Fibroblast of skin of right biceps (primary cell): ENCODE measurements around the gene SCYL3.
"Not testable (repeated sequence)": the region's sequence is repeated elsewhere in the genome, so short reads cannot be mapped to it uniquely, and the experiment has no call there.

ENCODE experiments used
- DNase-seq: peaks from one replicate; pipeline ENCODE4 v3.0.0-alpha.2; 2013

SCYL3 gene, protein sequence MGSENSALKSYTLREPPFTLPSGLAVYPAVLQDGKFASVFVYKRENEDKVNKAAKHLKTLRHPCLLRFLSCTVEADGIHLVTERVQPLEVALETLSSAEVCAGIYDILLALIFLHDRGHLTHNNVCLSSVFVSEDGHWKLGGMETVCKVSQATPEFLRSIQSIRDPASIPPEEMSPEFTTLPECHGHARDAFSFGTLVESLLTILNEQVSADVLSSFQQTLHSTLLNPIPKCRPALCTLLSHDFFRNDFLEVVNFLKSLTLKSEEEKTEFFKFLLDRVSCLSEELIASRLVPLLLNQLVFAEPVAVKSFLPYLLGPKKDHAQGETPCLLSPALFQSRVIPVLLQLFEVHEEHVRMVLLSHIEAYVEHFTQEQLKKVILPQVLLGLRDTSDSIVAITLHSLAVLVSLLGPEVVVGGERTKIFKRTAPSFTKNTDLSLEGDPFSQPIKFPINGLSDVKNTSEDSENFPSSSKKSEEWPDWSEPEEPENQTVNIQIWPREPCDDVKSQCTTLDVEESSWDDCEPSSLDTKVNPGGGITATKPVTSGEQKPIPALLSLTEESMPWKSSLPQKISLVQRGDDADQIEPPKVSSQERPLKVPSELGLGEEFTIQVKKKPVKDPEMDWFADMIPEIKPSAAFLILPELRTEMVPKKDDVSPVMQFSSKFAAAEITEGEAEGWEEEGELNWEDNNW

DNA sequence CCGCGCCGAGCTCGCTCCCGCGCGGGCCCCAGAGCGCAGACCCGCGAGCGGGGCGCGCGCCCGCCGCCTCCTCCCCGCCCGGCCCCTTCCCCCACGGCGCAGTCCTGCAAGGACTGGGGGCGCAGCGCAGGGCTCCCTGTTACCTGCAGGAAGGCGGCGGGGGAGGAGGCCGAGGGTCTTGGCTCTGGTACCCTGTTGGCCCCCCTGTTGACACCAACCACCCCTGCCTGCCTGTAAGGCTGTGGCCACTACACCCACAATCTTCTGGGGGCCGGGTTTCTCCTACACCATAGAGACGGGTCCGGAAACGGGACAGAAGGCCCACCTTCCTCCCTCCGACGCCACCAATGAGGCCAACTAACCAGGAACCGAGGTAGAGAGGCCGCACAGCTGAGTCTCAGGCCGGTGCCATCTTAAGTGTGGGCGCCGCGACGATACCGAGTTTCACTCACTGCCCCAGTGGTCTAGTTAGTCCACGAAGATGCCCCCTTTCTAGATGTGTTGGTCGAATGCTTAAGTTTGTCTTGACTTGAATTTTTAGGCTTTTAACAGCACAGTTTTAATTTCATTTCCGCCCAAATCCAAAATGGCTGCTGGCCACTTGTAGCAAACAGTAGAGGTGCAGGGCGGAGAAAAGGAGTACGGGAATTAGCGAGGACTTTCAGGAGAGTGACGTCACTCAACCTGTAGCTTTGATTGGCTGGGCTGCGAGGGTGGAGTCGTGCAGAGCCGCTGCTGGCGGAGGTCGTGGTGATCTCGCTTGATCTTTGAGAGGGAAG, at the start of gene SCYL3:
TSS of gene SCYL3 (minus strand) at position 252 of the 779 bp plus-strand sequence. CDS start 5,056 bp downstream, outside the sequence.
- DNase-seq, result peak; percentile 98

- peak; percentile 29 for DNase-seq
Observed at GRCh38 chr1:169941982-169942830, 48.5 kb upstream of the SCYL3 start.

DNA sequence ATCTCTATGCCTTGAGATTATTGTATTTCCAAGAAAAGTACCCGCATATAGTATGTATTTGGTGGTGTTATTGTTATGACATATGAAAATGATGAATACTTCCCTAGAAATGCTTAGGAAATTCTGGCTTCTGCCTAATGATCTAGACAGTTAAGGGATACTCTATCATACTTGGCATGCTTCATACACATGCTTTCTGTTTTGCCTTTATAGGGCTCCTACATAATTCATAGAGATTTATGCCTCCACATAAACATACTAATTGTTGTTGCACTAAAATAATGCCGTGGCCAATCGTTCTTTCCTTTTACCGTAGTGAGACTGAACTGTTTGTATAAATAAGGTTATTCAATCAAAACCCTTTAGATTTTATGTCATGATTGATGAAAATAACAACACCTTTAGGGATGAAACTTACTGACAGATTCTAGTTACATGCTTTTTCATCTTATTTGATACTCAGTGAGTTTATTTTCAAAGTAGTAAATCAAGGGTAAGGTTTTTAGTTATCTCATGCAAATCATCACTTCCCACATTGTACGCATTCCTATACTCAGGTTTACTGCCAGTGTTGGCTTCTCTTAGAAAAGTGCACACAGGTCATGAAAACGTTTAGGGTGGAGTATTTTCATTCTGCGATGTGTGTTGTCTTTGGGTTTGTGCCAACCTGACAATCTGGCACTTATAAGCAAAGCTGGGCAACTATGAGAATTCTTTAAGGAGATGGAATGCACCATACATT, 40.5 kb upstream of the SCYL3 start:
- peak; percentile 77 for DNase-seq

DNA sequence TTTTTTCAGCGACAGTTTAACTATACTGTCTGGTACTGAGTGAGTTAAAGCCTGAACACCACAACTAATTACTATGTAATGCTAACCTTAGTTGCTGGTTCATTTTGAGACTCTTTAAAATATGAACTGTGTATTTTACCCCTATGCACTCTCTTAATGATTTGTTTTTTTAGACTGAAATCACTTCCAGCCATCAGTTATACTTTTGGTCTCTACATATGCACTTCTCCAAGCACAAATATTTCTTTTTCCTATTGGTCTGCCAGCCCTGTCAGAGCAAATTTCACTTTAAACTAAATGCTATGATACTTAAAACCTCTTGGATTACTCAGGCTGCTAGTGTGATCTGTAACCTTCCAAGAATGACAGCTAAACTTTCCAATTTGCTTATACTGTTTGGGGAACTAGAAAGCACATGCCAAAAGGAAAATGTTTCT, 38.1 kb upstream of the SCYL3 start:
- peak; percentile 45 for DNase-seq

DNA sequence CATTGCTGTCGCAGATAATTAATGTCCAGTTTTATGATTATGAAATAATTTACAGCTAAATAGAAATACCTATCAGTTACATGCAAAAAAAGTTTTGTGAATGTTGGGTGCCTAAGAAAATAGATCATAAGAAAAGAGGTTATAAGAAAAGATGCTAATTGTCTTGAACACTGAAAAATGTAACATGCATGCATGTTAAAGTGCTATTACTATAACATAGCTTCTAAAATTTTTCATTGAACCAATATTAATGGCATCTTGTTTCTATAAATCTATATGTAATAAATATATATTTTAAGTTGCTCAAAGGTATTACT, 35.5 kb upstream of the SCYL3 start:
- no peak for DNase-seq

DNA sequence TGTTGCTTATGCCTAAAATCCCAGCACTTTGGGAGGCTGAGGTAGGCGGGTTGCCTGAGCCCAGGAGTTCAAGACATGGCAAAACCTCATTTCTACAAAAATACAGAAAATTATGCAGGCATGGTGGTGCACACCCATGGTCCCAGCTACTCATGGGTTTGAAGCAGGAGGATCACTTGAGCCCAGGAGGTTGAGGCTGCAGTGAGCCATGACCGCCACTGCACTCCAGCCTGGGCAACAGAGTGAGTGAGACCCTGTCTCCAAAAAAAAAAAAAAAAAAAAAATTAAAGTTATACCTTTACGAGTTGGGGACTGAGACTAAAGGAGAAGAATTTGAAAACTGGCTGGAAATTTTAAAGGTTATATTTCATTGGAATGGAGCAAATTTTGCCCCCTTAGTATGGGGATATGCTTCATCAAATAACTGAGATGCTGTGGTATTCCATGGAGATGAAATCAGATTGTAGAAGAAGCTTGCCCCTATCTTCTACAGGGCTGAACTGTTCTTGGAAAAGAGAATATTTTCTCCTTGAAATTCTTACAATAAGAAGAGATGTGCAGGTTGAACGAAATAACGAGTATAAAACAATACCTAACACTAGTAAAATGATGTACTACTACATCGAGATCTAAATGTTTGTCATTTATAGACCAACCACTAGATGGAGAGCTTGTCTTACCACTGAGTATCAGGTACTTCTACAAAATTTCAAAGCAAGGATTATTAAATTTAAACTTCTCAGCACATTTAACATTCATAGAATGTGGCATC, 34.9 kb upstream of the SCYL3 start:
- peak; percentile 58 for DNase-seq

GRCh38 chr1:169925505-169926482, 32.1 kb upstream of the SCYL3 start:
- peak; percentile 26 for DNase-seq

DNA sequence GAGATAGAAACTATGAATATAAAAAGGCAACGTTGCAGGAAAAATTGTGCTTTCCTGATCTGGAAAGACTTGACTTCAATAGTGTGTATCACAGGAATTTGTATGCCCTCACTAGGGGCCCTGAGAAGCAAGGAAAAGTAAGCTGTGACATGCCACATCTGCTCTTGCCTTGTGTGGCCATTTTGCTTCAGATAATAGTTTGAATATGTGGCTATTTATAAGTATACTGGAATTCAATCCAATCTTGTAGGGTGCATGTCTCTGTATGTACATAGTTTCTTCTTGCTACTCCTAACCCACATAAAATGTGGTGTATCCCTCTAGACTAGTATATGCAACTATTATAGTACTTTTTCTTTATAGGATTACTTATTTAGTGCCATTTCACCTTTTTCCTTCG, 31.1 kb upstream of the SCYL3 start:
- DNase-seq, result no peak

DNA sequence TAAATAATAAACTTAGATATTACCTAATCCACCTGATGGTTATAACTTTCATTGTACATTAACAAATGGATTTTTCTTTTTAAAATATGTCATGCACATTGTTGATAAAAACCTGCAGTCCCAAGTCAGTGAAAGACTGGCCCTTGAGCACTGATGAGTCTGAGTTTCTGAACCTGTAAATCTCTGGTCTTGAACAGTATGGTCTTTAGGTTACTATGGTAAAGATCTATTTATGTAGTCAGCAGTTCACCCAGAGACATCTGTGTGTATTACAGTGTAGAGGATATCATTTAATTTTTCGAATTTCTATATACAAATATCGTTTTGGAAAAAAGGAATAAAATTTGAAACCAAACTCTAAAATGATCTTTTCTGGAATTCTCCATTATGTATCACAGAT, 30.4 kb upstream of the SCYL3 start:
- DNase-seq, result no peak

DNA sequence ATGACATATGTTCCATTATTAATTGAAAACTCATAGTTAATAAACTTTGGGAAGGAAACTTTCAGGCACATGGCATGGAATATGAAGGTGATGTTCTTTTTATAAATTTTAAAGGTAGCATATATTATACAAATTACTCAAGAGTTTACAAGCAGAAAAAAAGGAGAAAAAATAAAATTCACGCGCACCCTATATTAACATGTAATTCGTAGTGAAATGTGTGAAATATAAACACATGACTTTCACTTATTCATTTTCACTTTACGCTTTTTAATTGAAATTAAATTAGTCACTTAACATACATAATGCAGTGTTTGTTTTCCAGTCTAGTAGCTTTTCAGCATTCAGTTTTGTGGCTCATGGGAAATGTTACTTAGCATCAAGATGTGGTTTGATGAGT, 27.4 kb upstream of the SCYL3 start:
- DNase-seq, result no peak

- DNase-seq, result no peak
Observed at GRCh38 chr1:169918927-169919326, 25.2 kb upstream of the SCYL3 start.

DNA sequence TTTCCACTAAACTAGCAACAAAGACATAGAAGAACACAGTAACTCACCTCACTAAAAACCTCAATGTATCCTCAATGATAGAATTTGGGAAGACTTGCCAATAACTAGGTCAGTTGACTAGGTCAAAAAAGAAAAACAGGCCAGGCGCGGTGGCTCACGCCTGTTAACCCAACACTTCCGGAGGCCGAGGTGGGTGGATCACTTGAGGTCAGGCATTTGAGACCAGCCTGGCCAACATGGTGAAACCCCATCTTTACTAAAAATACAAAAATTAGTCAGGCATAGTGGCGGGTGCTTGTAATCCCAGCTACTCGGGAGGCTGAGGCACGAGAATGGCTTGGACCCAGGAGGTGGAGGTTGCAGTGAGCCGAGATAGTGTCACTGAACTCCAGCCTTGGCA, 24.5 kb upstream of the SCYL3 start:
- not testable (repeated sequence) for DNase-seq

- no peak for DNase-seq
Observed at GRCh38 chr1:169915150-169915549, 21.5 kb upstream of the SCYL3 start.

DNA sequence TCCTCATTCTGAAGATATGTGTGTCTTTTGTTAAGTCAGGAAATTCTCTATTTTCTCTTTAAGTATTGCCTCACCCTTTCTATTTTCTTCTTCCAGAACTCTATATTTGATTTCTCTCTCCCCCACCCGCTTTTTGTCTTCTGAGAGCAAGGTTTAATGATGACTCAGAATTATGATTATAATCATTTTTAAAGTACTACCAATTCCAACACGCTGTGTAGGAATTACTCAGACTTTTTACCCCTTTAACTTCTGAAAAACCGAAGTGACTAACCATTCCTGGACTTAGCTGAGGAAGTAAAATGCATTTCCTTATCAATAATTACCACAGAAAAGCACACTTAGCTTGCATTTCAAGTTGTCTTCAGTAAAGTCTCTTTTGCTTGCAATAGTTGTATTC, 20.8 kb upstream of the SCYL3 start:
- DNase-seq, result peak; percentile 70

DNA sequence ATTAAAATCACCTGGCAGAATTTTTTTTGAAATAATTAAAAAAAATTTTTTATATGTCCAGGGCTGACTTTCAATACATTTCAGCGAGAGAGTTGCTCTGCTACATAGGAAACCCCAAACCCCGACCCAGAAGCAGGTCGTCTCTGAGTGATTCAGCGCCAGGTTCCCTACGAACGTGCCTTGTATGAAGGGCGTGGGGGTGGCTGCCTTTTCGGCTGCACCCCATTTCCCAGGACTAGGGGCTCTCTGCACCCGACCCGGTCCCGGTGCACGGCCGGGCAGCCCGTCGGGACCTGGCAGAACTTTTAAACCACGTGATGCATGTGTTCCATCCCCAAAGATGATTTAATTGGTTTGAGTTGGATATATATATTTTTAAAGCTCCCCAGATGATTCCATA, 15.8 kb upstream of the SCYL3 start:
- no peak for DNase-seq

DNA sequence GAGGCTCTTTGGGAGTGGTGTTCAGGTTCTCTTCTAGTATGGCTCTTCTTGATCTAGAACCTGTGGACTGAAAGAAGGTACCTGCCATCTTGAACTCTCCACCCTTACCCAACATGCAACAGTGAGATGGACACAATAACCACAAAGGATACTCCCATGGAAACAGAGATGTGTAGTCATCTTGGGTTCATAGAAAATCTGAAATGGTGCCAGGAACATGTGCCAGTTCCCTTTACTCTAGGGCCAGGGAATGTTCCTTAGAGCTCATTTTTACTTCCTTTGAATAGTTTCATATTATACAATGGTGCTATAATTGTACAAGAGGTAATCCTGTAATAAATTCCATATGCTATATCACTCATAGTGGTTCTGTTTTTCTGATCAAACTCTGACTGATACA, 13.2 kb upstream of the SCYL3 start:
- DNase-seq, result peak; percentile 38

- no peak for DNase-seq
Observed at GRCh38 chr1:169904834-169905233, 11.1 kb upstream of the SCYL3 start.

DNA sequence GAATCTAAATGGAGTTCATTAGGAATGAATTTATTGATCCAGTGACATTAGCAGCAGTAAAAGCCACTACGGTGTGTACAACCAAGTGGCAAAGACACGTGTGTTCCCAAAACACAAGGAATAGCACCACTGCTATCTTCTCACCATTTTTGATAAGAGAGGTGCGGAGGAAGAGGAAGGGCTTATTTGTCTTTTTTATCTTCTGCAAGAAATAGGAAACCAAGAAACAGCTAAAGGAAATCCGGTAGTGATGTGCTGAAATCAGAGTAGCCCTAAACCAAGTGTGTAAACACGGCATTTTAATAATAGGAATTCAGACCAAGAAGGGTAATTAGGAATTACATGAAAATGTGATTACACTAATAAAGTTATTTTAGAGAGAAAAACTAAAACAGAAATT, 9.1 kb upstream of the SCYL3 start:
- DNase-seq, result no peak

- DNase-seq, result no peak
Observed at GRCh38 chr1:169901115-169901514, 7.4 kb upstream of the SCYL3 start.

- no peak for DNase-seq
Observed at GRCh38 chr1:169900571-169900970, 6.9 kb upstream of the SCYL3 start.
